SIG-M5 treated with dmso at 0.1 percent for 504 hours (cell line): ENCODE results near the gene PITPNB.

Source experiments
- DNase-seq: peaks from one replicate; lab custom pipeline; 2025; ENCODE audit not compliant: unreplicated experiment; lab: John Stamatoyannopoulos, UW

PITPNB gene

GRCh38 chr22:27881421-27881820 is 37.6 kb downstream of the PITPNB start:
- no peak for DNase-seq

GRCh38 chr22:27880778-27881394 is 38.2 kb downstream of the PITPNB start:
- peak; percentile 46 for DNase-seq

- DNase-seq, result peak; percentile 58
Observed at GRCh38 chr22:27879923-27880322, 39.1 kb downstream of the PITPNB start.

GRCh38 chr22:27878541-27878940 is 40.5 kb downstream of the PITPNB start:
- no peak for DNase-seq

- DNase-seq, result no peak
Observed at GRCh38 chr22:27877501-27877900, 41.6 kb downstream of the PITPNB start.

GRCh38 chr22:27876684-27877083 is 42.4 kb downstream of the PITPNB start:
- DNase-seq, result no peak

GRCh38 chr22:27875951-27876350 is 43.1 kb downstream of the PITPNB start:
- DNase-seq, result no peak

- no peak for DNase-seq
Observed at GRCh38 chr22:27874764-27875163, 44.3 kb downstream of the PITPNB start.

GRCh38 chr22:27874185-27874584 is 44.9 kb downstream of the PITPNB start:
- DNase-seq, result no peak

GRCh38 chr22:27873472-27873871 is 45.6 kb downstream of the PITPNB start:
- DNase-seq, result no peak

GRCh38 chr22:27872488-27872887 is 46.6 kb downstream of the PITPNB start:
- no peak for DNase-seq

- no peak for DNase-seq
Observed at GRCh38 chr22:27871306-27872014, 47.6 kb downstream of the PITPNB start.

GRCh38 chr22:27870234-27871191 is 48.5 kb downstream of the PITPNB start:
- DNase-seq, result no peak

- DNase-seq, result no peak
Observed at GRCh38 chr22:27868732-27869282, 50.2 kb downstream of the PITPNB start.

- DNase-seq, result no peak
Observed at GRCh38 chr22:27867953-27868731, 50.9 kb downstream of the PITPNB start.

GRCh38 chr22:27867085-27867952 is 51.7 kb downstream of the PITPNB start:
- no peak for DNase-seq

GRCh38 chr22:27866135-27867084 is 52.6 kb downstream of the PITPNB start:
- no peak for DNase-seq

GRCh38 chr22:27865496-27865895 is 53.6 kb downstream of the PITPNB start:
- no peak for DNase-seq

- DNase-seq, result no peak
Observed at GRCh38 chr22:27863556-27863955, 55.5 kb downstream of the PITPNB start.
